GM12872 (cell line): Measurements from ENCODE around the gene ILDR2.

Source experiments
- CTCF ChIP-seq: IDR thresholded peaks from 3 replicates; pipeline ENCODE4 v1.5.1; 2011; ENCODE audit warnings: low read depth, mild to moderate bottlenecking, low read length, moderate library complexity; ENCODE audit not compliant: insufficient read depth

ILDR2 gene

DNA sequence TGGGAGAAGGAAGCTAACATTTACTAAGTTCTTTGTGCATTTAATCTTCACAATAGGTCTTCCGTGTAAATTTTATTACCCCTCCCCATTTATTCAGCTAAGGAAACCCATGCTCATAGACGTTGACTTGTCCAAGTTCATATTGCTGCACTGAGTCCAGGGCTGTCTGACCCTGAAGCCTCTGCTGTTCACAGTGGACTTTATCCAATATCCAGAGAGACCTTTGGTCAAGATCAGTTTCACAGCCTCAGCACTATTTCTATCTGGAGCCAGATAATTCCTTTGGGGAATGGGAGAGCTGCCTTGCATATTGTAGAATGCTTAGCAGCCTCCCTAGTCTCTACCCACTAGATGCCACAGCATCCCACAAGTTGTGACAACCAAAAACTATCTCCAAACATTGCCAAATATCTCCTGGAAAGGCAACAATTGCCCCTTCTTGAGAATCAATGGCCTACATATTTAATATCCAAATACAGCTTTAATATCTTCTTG lies 26.4 kb downstream of the ILDR2 start:
- no peak for TF ChIP-seq CTCF

GRCh38 chr1:166947398-166948043 lies 27.8 kb downstream of the ILDR2 start:
- no peak for TF ChIP-seq CTCF

- TF ChIP-seq CTCF, result no peak
Observed at GRCh38 chr1:166944186-166944967, 31.0 kb downstream of the ILDR2 start.

GRCh38 chr1:166939741-166940375 lies 35.5 kb downstream of the ILDR2 start:
- TF ChIP-seq CTCF, result no peak

GRCh38 chr1:166937962-166938361 lies 37.4 kb downstream of the ILDR2 start:
- TF ChIP-seq CTCF, result no peak

DNA sequence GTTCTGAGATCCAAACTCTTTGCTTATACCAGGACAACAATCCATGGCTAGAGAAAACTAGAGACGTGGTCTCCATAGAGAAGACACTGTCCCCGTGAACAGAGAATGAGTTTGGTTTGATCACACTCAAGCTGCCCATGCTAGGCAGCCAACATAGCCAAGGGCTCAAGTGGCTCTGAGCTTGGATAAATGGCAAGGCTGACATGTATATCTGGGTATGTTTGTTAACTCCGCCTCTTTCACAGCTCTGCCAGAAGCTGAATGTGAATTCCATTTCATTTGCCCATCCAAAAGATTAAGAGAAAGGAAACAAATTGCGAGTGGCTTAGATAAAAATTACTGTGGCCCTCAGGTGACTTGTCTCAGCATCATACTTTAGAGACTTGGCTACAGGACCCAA lies 38.0 kb downstream of the ILDR2 start:
- TF ChIP-seq CTCF, result no peak

- no peak for TF ChIP-seq CTCF
Observed at GRCh38 chr1:166933633-166934032, 41.7 kb downstream of the ILDR2 start.
